IMR-90 (cell line): Measurements from ENCODE around the gene COMMD8. TPM values are rescaled to one million over a fixed set of nuclear protein-coding genes. Genes with fewer than 3 reads are reported as not detected.
A peak's percentile ranks its signal among the peaks of the same experiment; 100 is the strongest.

Source experiments
- ATAC-seq: fragments of 200-7000 bp; cut with Tn5 transposase; 2 replicates; pipeline ENCODE4 v1.9.1; 2020; ENCODE audit warnings: low read depth, mild to moderate bottlenecking, moderate library complexity
- BruUV-seq: library from RNA; stranded (reverse); fragments of 400-500 nt; replicated peaks from 2 replicates; lab custom pipeline; 2021; lab: Mats Ljungman, UMichigan
- CTCF ChIA-PET: fragments of 300-600 bp; formaldehyde crosslinking; extraction: SDS; loops from one replicate; lab custom pipeline; 2021; ENCODE audit warnings: antibody characterized with exemption; lab: Yijun Ruan, JAX
- POLR2A ChIA-PET: fragments of 300-600 bp; sonication (Branson Sonifier 250); formaldehyde crosslinking; loops from one replicate; lab custom pipeline; 2022; ENCODE audit warnings: antibody characterized with exemption; ENCODE audit not compliant: unreplicated experiment; lab: Charles Lee
- DNase-seq: peaks from one replicate; pipeline ENCODE4 v3.0.0; 2013
- H2AFZ ChIP-seq: replicated peaks from 2 replicates; pipeline ENCODE3; 2013; ENCODE audit warnings: low read length, mild to moderate bottlenecking; ENCODE audit not compliant: poor library complexity
- H2AK5ac ChIP-seq: 2 replicates; pipeline ENCODE4 v1.6.1; 2013; ENCODE audit warnings: low read depth, low read length, inconsistent platforms
- H2AK9ac ChIP-seq: replicated peaks from 2 replicates; pipeline ENCODE3; 2013; ENCODE audit warnings: mild to moderate bottlenecking, low read depth, low read length, moderate library complexity; ENCODE audit not compliant: poor library complexity
- H2BK120ac ChIP-seq: 2 replicates; pipeline ENCODE4 v1.6.1; 2013; ENCODE audit warnings: low read depth, low read length, inconsistent platforms
- H2BK15ac ChIP-seq: 3 replicates; pipeline ENCODE4 v1.6.1; 2013; ENCODE audit warnings: low read depth, low read length, inconsistent platforms
- H2BK20ac ChIP-seq: 2 replicates; pipeline ENCODE4 v1.6.1; 2013; ENCODE audit warnings: low read depth, mild to moderate bottlenecking, inconsistent platforms, low read length, moderate library complexity
- H2BK5ac ChIP-seq: 2 replicates; pipeline ENCODE4 v1.6.1; 2013; ENCODE audit warnings: mild to moderate bottlenecking, low read depth, low read length, inconsistent platforms; ENCODE audit not compliant: poor library complexity, severe bottlenecking
- H3K14ac ChIP-seq: replicated peaks from 2 replicates; pipeline ENCODE4 v1.6.1; 2013; ENCODE audit warnings: low read depth, low read length, inconsistent platforms
- H3K18ac ChIP-seq: 2 replicates; pipeline ENCODE4 v1.6.1; 2013; ENCODE audit warnings: low read depth, low read length, control low read depth
- H3K23ac ChIP-seq: 2 replicates; pipeline ENCODE4 v1.6.1; 2013; ENCODE audit warnings: low read depth, low read length, inconsistent platforms
- H3K27ac ChIP-seq: 2 replicates; pipeline ENCODE4 v1.5.1; 2013; ENCODE audit warnings: mild to moderate bottlenecking, control low read depth, low read length; ENCODE audit not compliant: insufficient read depth
- H3K27me3 ChIP-seq: 2 replicates; pipeline ENCODE4 v1.6.1; 2013; ENCODE audit warnings: low read length; ENCODE audit not compliant: control insufficient read depth, insufficient read depth
- H3K36me3 ChIP-seq: 2 replicates; pipeline ENCODE4 v1.6.1; 2013; ENCODE audit warnings: low read length, mixed read lengths; ENCODE audit not compliant: control insufficient read depth, insufficient read depth
- H3K4ac ChIP-seq: 2 replicates; pipeline ENCODE4 v1.6.1; 2013; ENCODE audit warnings: low read depth, low read length, inconsistent platforms
- H3K4me1 ChIP-seq: 2 replicates; pipeline ENCODE4 v1.6.1; 2013; ENCODE audit warnings: low read length, mixed read lengths; ENCODE audit not compliant: control insufficient read depth, insufficient read depth
- H3K4me2 ChIP-seq: 2 replicates; pipeline ENCODE4 v1.6.1; 2013; ENCODE audit warnings: low read depth, mild to moderate bottlenecking, control low read depth, low read length, moderate library complexity
- H3K4me3 ChIP-seq: 2 replicates; pipeline ENCODE4 v1.5.1; 2013; ENCODE audit warnings: low read depth, mild to moderate bottlenecking, control low read depth, low read length, moderate library complexity; ENCODE audit not compliant: insufficient read depth
- H3K56ac ChIP-seq: 2 replicates; pipeline ENCODE4 v1.6.1; 2013; ENCODE audit warnings: low read length, inconsistent platforms; ENCODE audit not compliant: insufficient read depth; ENCODE audit errors: extremely low read depth
- H3K79me1 ChIP-seq, 2 experiments: 2 replicates each; pipeline ENCODE4 v1.6.1; 2013; ENCODE audit warnings: low read length in 2 of 2, inconsistent platforms in 1 of 2, low read depth in 1 of 2
- H3K9ac ChIP-seq: 2 replicates; pipeline ENCODE4 v1.6.1; 2013; ENCODE audit warnings: low read depth, low read length, control low read depth
- H3K9me1 ChIP-seq: 2 replicates; pipeline ENCODE4 v1.6.1; 2013; ENCODE audit warnings: low read length, inconsistent platforms; ENCODE audit not compliant: insufficient read depth
- H3K9me3 ChIP-seq: 2 replicates; pipeline ENCODE4 v1.6.1; 2013; ENCODE audit warnings: low read length; ENCODE audit not compliant: control insufficient read depth, insufficient read depth
- H4K20me1 ChIP-seq: 2 replicates; pipeline ENCODE4 v1.6.1; 2013; ENCODE audit warnings: low read length, inconsistent platforms; ENCODE audit not compliant: insufficient read depth
- H4K5ac ChIP-seq: 2 replicates; pipeline ENCODE4 v1.6.1; 2013; ENCODE audit warnings: mild to moderate bottlenecking, low read depth, low read length, control low read depth
- H4K8ac ChIP-seq, 2 experiments: 2 replicates each; pipeline ENCODE4 v1.6.1; 2013; ENCODE audit warnings: low read depth in 2 of 2, low read length in 2 of 2, control low read depth in 1 of 2, inconsistent platforms in 1 of 2
- H4K91ac ChIP-seq: 2 replicates; pipeline ENCODE4 v1.6.1; 2013; ENCODE audit warnings: low read depth, low read length, inconsistent platforms; ENCODE audit not compliant: insufficient read depth
- FOS ChIP-seq: fragments of 150-350 bp; IDR thresholded peaks from 2 replicates; pipeline ENCODE4 v1.6.1; 2016; ENCODE audit warnings: low read depth, low read length
- MAFK ChIP-seq: IDR thresholded peaks from 2 replicates; pipeline ENCODE4 v1.6.1; 2012; ENCODE audit warnings: low read depth, low read length, improper control_type of control experiment
- MAZ ChIP-seq: IDR thresholded peaks from 2 replicates; pipeline ENCODE4 v1.6.1; 2012; ENCODE audit warnings: low read depth, mild to moderate bottlenecking, low read length, improper control_type of control experiment, moderate library complexity, borderline replicate concordance
- WGBS, 2 experiments: methylation state at CpG; one replicate each; pipeline versions ENCODE4 v1.1.5 to v1.1.7; 2013; ENCODE audit warnings: missing lambda C conversion rate in 2 of 2; ENCODE audit not compliant: insufficient read length in 1 of 2; ENCODE audit errors: extremely low coverage in 2 of 2; 5-methylcytosine and 5-hydroxymethylcytosine counted together
- dilution Hi-C: fragments of 300-500 bp; cut with HindIII; formaldehyde crosslinking; loops from one replicate; pipeline ENCODE4 v1.14.3; 2018; ENCODE audit warnings: low sequenced_read_pairs; ENCODE audit not compliant: unreplicated experiment
- in situ Hi-C: fragments of 300-500 bp; cut with MboI; formaldehyde crosslinking; loops from 3 replicates; pipeline ENCODE4 v1.14.3; 2019; ENCODE audit warnings: low sequenced_read_pairs, inconsistent platforms, mixed read lengths
- intact Hi-C: fragments of 100-400 bp; cut with micrococcal nuclease; formaldehyde crosslinking; loops from 2 replicates; pipeline ENCODE4 v1.10.0; 2022
- polyA plus RNA-seq, 3 experiments: library from polyadenylated mRNA; depleted of rRNA; stranded (reverse); fragments of >200 nt; gene quantifications; 2 replicates each; pipeline ENCODE4 v1.2.3, GENCODE V29; 2012; ENCODE audit warnings: low replicate concordance in 1 of 3
- total RNA-seq: library from RNA; depleted of rRNA; stranded (reverse); fragments of >200 nt; gene quantifications from 2 replicates; pipeline ENCODE4 v1.2.3, GENCODE V29; 2012
- TF ChIP-seq, protein P1 (sequence below): fragments of 150-350 bp; IDR thresholded peaks from 2 replicates; pipeline ENCODE4 v1.6.1; 2017; ENCODE audit warnings: mild to moderate bottlenecking, antibody characterized with exemption, low read length, low read depth

COMMD8 gene
- total and polyA plus RNA-seq, 2 of the 4 experiments (the other 2 are of a cell fraction), result 12.5 to 12.6 TPM

DNA sequence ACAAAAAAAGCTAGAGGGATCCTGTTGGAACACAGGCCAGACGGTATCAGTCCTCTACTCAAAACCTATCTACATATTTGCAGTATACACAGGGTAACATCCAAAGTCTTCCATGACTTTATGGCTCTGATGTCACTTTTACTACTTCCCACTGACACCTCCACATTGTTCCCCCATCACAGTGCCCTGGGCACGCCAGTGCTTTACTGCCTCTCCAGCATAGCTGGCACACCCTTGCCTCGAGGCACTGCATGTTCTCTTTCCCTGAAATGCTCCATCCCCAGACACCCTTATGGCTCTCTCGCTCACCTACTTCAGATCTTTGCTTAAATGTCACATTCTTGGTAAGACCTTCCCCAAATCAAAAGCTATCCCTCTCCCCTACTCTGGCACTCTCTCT lies 15.3 kb upstream of the COMMD8 start:
- Histone ChIP-seq H4K20me1 (no peaks in the 10 kb centered on the region), H4K5ac (no peak overlapping the region), H3K18ac (no peak overlapping the region), H2AK9ac (no peak overlapping the region), H3K9ac (no peak overlapping the region), H3K56ac (no peak overlapping the region), H4K91ac (no peak overlapping the region), H2AFZ (no peak overlapping the region), H2BK5ac (no peak overlapping the region), H2BK20ac (no peak overlapping the region), H3K4me1 (peaks cover under 1% of the 10 kb centered on the region; the same call in 1 of the 2 replicates), H3K23ac (no peak overlapping the region; the same call in 1 of the 2 replicates), H3K27ac (no peak overlapping the region), H4K8ac (no peak overlapping the region), H3K4ac (no peak overlapping the region), H3K9me1 (no peaks in the 10 kb centered on the region), H3K36me3 (no peaks in the 10 kb centered on the region), H3K9me3 (no peaks in the 10 kb centered on the region), H2BK120ac (no peak overlapping the region), H3K27me3 (no peaks in the 10 kb centered on the region), H3K4me3 (no peak overlapping the region), H2BK15ac (no peak overlapping the region), H3K4me2 (no peak overlapping the region), H3K14ac (no peak overlapping the region), H2AK5ac (peak overlapping the region; percentile 76; the same call in 1 of the 2 replicates), H3K79me1 (no peaks in the 10 kb centered on the region)
- BruUV-seq, result no TSS peak
- DNase-seq, result no peak
- ATAC-seq, result no peak
- in situ Hi-C loops (no loop called here), intact Hi-C loops (no loop called here), dilution Hi-C loops (no loop called here)
- TF ChIP-seq FOS, result no peak
- TF ChIP-seq MAZ, result no peak
- TF ChIP-seq MAFK, result no peak
- TF ChIP-seq, protein P1, sequence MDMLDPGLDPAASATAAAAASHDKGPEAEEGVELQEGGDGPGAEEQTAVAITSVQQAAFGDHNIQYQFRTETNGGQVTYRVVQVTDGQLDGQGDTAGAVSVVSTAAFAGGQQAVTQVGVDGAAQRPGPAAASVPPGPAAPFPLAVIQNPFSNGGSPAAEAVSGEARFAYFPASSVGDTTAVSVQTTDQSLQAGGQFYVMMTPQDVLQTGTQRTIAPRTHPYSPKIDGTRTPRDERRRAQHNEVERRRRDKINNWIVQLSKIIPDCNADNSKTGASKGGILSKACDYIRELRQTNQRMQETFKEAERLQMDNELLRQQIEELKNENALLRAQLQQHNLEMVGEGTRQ, result no peak
- ChIA-PET POLR2A (no interaction called here), CTCF (no interaction called here)
- WGBS, 2 experiments, result 95% methylated on average over 3 of the region's 4 CpGs; no CpG with 5 or more reads in 1 of the 2 experiments
